Fibroblast of skin of right quadriceps (primary cell): Measurements from ENCODE around the gene KCTD2.
A peak's percentile ranks its signal among the peaks of the same experiment; 100 is the strongest.

Experiments
- DNase-seq: peaks from one replicate; pipeline ENCODE4 v3.0.0-alpha.2; 2013

The KCTD2 gene

GRCh38 chr17:75077496-75078283 is 30.7 kb downstream of the KCTD2 start:
- DNase-seq, result peak; percentile 37

- peak; percentile 84 for DNase-seq
Measured at GRCh38 chr17:75078284-75079022, 31.4 kb downstream of the KCTD2 start.

GRCh38 chr17:75079023-75079373 is 32.0 kb downstream of the KCTD2 start:
- DNase-seq, result no peak

- DNase-seq, result no peak
Measured at GRCh38 chr17:75081611-75082540, 34.9 kb downstream of the KCTD2 start.

GRCh38 chr17:75082683-75083082 is 35.7 kb downstream of the KCTD2 start:
- DNase-seq, result no peak

GRCh38 chr17:75084039-75084660 is 37.1 kb downstream of the KCTD2 start:
- DNase-seq, result peak; percentile 17

GRCh38 chr17:75086496-75087181 is 39.6 kb downstream of the KCTD2 start:
- DNase-seq, result no peak

GRCh38 chr17:75087182-75087557 is 40.1 kb downstream of the KCTD2 start:
- DNase-seq, result no peak

GRCh38 chr17:75087558-75088453 is 40.8 kb downstream of the KCTD2 start, which contains the start of gene SLC16A5:
Gene SLC16A5, plus strand, starts transcription at chr17:75087954. Its CDS starts 5,683 bp downstream, at chr17:75093637.
- peak; percentile 81 for DNase-seq

GRCh38 chr17:75088465-75089417 is 41.7 kb downstream of the KCTD2 start:
- DNase-seq, result no peak

- DNase-seq, result no peak
Measured at GRCh38 chr17:75090871-75091854, 44.1 kb downstream of the KCTD2 start.

- no peak for DNase-seq
Measured at GRCh38 chr17:75091855-75092327, 44.9 kb downstream of the KCTD2 start.

GRCh38 chr17:75093548-75094158 is 46.6 kb downstream of the KCTD2 start:
- no peak for DNase-seq

GRCh38 chr17:75094871-75095399 is 47.9 kb downstream of the KCTD2 start:
- DNase-seq, result no peak

- peak; percentile 65 for DNase-seq
Measured at GRCh38 chr17:75096082-75096625, 49.1 kb downstream of the KCTD2 start.

GRCh38 chr17:75097865-75098264 is 50.8 kb downstream of the KCTD2 start:
- no peak for DNase-seq

- DNase-seq, result no peak
Measured at GRCh38 chr17:75098861-75099260, 51.8 kb downstream of the KCTD2 start.
